ENCODE data around the gene TOR1AIP2. TPM values are rescaled to one million over a fixed set of nuclear protein-coding genes. Genes with fewer than 3 reads are reported as not detected.
"Not testable (repeated sequence)": the region's sequence is repeated elsewhere in the genome, so short reads cannot be mapped to it uniquely, and the experiment has no call there.

The TOR1AIP2 gene
- total and polyA plus RNA-seq, 7 experiments from 2014 or later, result 9.5 to 64.9 (median 57.5) TPM

- H3K9me3 Mint-ChIP-seq, result no peaks in the 10 kb centered on the region
- no peak overlapping the region for H3K4me3 ChIP-seq (ENCODE audit: low read length)
- no peaks in the 10 kb centered on the region for H3K9me3 ChIP-seq (ENCODE audit: control insufficient read depth in 2 of 3, low read length in 3 of 3)
- peaks cover 0 to 6% (median 0%) of the 10 kb centered on the region in 5 donors for H3K27me3 Mint-ChIP-seq
- no peak overlapping the region for H3K27ac ChIP-seq (ENCODE audit: low read depth, low read length)
- peaks cover 0 to 6% (median 5%) of the 10 kb centered on the region in 7 donors for H3K4me1 Mint-ChIP-seq
- ChIA-PET POLR2A (no interaction called here), CTCF (interaction anchor here (1.2 to 17.1 kb wide), 2 partner anchors 9 to 99 kb away, joined by 3 to 376 read pairs; no protein-coding TSS in a partner anchor)
- H3K27me3 ChIP-seq (ENCODE audit: control insufficient read depth in 2 of 2, insufficient read depth in 2 of 2, low read length in 2 of 2), result no peaks in the 10 kb centered on the region
- H3K36me3 Mint-ChIP-seq, result no peaks in the 10 kb centered on the region
- no peaks in the 10 kb centered on the region for H3K36me3 ChIP-seq (ENCODE audit: control insufficient read depth in 2 of 3, insufficient read depth in 3 of 3, low read length in 3 of 3)
- intact Hi-C loops (cut with micrococcal nuclease), result no loop called here
- peak overlapping the region in 2 of 9 donors; percentile 21 to 70 for H3K27ac Mint-ChIP-seq
- H3K4me1 ChIP-seq (ENCODE audit: control insufficient read depth in 2 of 2, insufficient read depth in 2 of 2, low read length in 2 of 2), result peaks cover 0 to 4% of the 10 kb centered on the region in 2 donors
- DNase-seq (no peak), ATAC-seq (no peak)
- no peak overlapping the region for H3K4me3 Mint-ChIP-seq
Observed at GRCh38 chr1:179805291-179806195, 72.1 kb downstream of the TOR1AIP2 start.

DNA sequence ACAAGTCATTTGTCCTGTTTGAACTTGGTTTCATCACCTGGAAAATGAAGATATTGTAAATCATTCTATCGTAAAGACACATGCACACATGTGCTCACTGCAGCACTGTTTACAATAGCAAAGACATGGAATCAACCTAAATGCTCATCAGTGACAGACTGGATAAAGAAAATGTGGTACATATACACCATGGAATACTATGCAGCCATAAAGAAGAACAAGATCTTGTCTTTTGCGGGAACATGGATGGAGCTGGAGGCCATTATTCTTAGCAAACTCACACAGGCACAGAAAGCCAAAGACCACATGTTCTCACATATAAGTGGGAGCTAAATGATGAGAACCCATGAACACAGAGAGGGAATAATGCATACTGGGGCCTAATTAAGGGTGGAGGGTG lies 73.2 kb downstream of the TOR1AIP2 start:
- H3K36me3 Mint-ChIP-seq; H3K27me3 Mint-ChIP-seq; H3K4me3 Mint-ChIP-seq; ATAC-seq; H3K27ac Mint-ChIP-seq; H3K27ac ChIP-seq (ENCODE audit: low read depth, low read length); CTCF ChIA-PET; H3K4me1 ChIP-seq (ENCODE audit: control insufficient read depth in 2 of 2, insufficient read depth in 2 of 2, low read length in 2 of 2); intact Hi-C loops (cut with micrococcal nuclease); H3K27me3 ChIP-seq (ENCODE audit: control insufficient read depth in 2 of 2, insufficient read depth in 2 of 2, low read length in 2 of 2); DNase-seq; H3K4me3 ChIP-seq (ENCODE audit: low read length); H3K36me3 ChIP-seq (ENCODE audit: control insufficient read depth in 2 of 3, insufficient read depth in 3 of 3, low read length in 3 of 3); H3K9me3 Mint-ChIP-seq; POLR2A ChIA-PET; H3K4me1 Mint-ChIP-seq; H3K9me3 ChIP-seq (ENCODE audit: control insufficient read depth in 2 of 3, low read length in 3 of 3): not testable (repeated sequence)

DNA sequence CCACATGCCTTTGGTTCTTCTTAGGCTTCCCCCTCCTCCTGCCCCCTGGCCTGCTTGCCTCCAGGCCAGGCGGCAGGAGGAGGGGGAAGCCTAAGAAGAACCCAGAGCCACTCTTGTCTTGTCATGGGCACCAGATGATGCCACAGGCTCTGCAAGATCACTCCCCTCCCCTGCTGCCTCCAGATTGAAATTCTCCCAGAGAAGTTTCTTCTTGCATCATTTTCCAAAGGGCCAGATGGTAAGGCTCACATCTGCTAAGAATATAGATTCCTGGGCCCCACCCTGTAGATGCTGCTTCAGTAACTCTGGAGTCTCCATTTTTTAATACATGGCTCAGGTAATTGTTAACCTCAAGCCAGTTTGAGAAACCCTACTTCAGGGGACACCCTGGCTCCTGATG lies 73.7 kb downstream of the TOR1AIP2 start:
- H3K9me3 Mint-ChIP-seq, result no peaks in the 10 kb centered on the region
- intact Hi-C loops (cut with micrococcal nuclease), result no loop called here

DNA sequence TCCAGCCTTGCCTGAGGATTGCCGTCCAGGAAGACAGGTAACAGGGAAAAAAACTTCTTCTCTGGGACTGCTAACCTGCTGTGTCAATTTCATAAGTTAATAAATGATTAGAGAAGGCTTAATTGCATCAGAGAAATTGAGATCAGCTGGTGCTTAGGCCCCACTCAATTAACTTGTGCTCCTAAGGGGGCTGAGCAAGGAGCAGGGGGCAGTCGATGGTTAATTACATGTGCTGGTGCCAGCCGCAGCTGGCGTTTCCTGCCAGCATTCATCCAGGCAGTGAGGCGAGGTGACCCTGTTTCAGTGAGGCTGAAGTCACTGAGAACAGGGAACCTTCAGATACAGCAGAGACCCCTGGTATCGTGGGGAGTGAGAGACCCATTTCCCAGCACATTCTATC lies 74.5 kb downstream of the TOR1AIP2 start:
- H3K4me1 ChIP-seq (ENCODE audit: control insufficient read depth in 2 of 2, insufficient read depth in 2 of 2, low read length in 2 of 2), result no peaks in the 10 kb centered on the region
- H3K4me3 ChIP-seq (ENCODE audit: low read length), result no peak overlapping the region
- ChIA-PET POLR2A (no interaction called here), CTCF (no interaction called here)
- H3K9me3 ChIP-seq (ENCODE audit: control insufficient read depth in 2 of 3, low read length in 3 of 3), result no peaks in the 10 kb centered on the region
- Mint-ChIP-seq H3K4me1 (no peaks in the 10 kb centered on the region), H3K36me3 (no peaks in the 10 kb centered on the region), H3K27ac (no peak overlapping the region), H3K9me3 (no peaks in the 10 kb centered on the region), H3K27me3 (peaks cover 0 to 6% (median 0%) of the 10 kb centered on the region in 5 donors), H3K4me3 (no peak overlapping the region)
- no peaks in the 10 kb centered on the region for H3K36me3 ChIP-seq (ENCODE audit: control insufficient read depth in 2 of 3, insufficient read depth in 3 of 3, low read length in 3 of 3)
- intact Hi-C loops (cut with micrococcal nuclease), result no loop called here
- ATAC-seq (no peak), DNase-seq (no peak)
- H3K27ac ChIP-seq (ENCODE audit: low read depth, low read length), result no peak overlapping the region
- no peaks in the 10 kb centered on the region for H3K27me3 ChIP-seq (ENCODE audit: control insufficient read depth in 2 of 2, insufficient read depth in 2 of 2, low read length in 2 of 2)

More for the DNA sequence above, 73.7 kb downstream of the TOR1AIP2 start:
- no peaks in the 10 kb centered on the region for H3K4me1 ChIP-seq (ENCODE audit: control insufficient read depth in 2 of 2, insufficient read depth in 2 of 2, low read length in 2 of 2)
- DNase-seq (no peak), ATAC-seq (no peak)
- no peaks in the 10 kb centered on the region for H3K36me3 ChIP-seq (ENCODE audit: control insufficient read depth in 2 of 3, insufficient read depth in 3 of 3, low read length in 3 of 3)
- Mint-ChIP-seq H3K4me3 (no peak overlapping the region), H3K4me1 (no peaks in the 10 kb centered on the region), H3K36me3 (no peaks in the 10 kb centered on the region), H3K27ac (no peak overlapping the region), H3K27me3 (peaks cover 0 to 6% (median 0%) of the 10 kb centered on the region in 5 donors)
- no peaks in the 10 kb centered on the region for H3K27me3 ChIP-seq (ENCODE audit: control insufficient read depth in 2 of 2, insufficient read depth in 2 of 2, low read length in 2 of 2)
- H3K27ac ChIP-seq (ENCODE audit: low read depth, low read length), result no peak overlapping the region
- ChIA-PET CTCF (no interaction called here), POLR2A (no interaction called here)
- no peaks in the 10 kb centered on the region for H3K9me3 ChIP-seq (ENCODE audit: control insufficient read depth in 2 of 3, low read length in 3 of 3)
- H3K4me3 ChIP-seq (ENCODE audit: low read length), result no peak overlapping the region

GRCh38 chr1:179800481-179800880 lies 77.1 kb downstream of the TOR1AIP2 start:
- Mint-ChIP-seq H3K27ac (no peak overlapping the region), H3K4me1 (no peaks in the 10 kb centered on the region)

GRCh38 chr1:179798864-179799516 lies 78.6 kb downstream of the TOR1AIP2 start:
- Histone ChIP-seq H3K36me3 (ENCODE audit: control insufficient read depth in 2 of 3, insufficient read depth in 3 of 3, low read length in 3 of 3) (no peaks in the 10 kb centered on the region), H3K9me3 (ENCODE audit: control insufficient read depth in 2 of 3, low read length in 3 of 3) (no peaks in the 10 kb centered on the region), H3K27me3 (ENCODE audit: control insufficient read depth in 2 of 2, insufficient read depth in 2 of 2, low read length in 2 of 2) (no peaks in the 10 kb centered on the region), H3K4me3 (ENCODE audit: low read length) (no peak overlapping the region), H3K27ac (ENCODE audit: low read depth, low read length) (no peak overlapping the region), H3K4me1 (ENCODE audit: control insufficient read depth in 2 of 2, insufficient read depth in 2 of 2, low read length in 2 of 2) (no peaks in the 10 kb centered on the region)
- CTCF ChIA-PET, result interaction anchor here (1.3 kb wide), 1 partner anchor 11 kb away, joined by 5 read pairs; no protein-coding TSS in a partner anchor
- no peaks in the 10 kb centered on the region for H3K9me3 Mint-ChIP-seq
- H3K27ac Mint-ChIP-seq, result no peak overlapping the region
- intact Hi-C loops (cut with micrococcal nuclease), result no loop called here
- ATAC-seq (no peak), DNase-seq (no peak)
- peaks cover 0 to 2% (median 0%) of the 10 kb centered on the region in 7 donors for H3K4me1 Mint-ChIP-seq
- peaks cover 0 to 8% (median 0%) of the 10 kb centered on the region in 5 donors for H3K27me3 Mint-ChIP-seq
- POLR2A ChIA-PET, result no interaction called here
- H3K36me3 Mint-ChIP-seq, result no peaks in the 10 kb centered on the region
- no peak overlapping the region for H3K4me3 Mint-ChIP-seq

More at GRCh38 chr1:179800481-179800880, 77.1 kb downstream of the TOR1AIP2 start:
- H3K27me3 Mint-ChIP-seq, result peaks cover 0 to 6% (median 0%) of the 10 kb centered on the region in 5 donors
- DNase-seq (no peak), ATAC-seq (no peak)
- ChIA-PET CTCF (no interaction called here), POLR2A (no interaction called here)
- no peaks in the 10 kb centered on the region for H3K9me3 Mint-ChIP-seq
- Histone ChIP-seq H3K27ac (ENCODE audit: low read depth, low read length) (no peak overlapping the region), H3K4me1 (ENCODE audit: control insufficient read depth in 2 of 2, insufficient read depth in 2 of 2, low read length in 2 of 2) (no peaks in the 10 kb centered on the region), H3K4me3 (ENCODE audit: low read length) (no peak overlapping the region), H3K36me3 (ENCODE audit: control insufficient read depth in 2 of 3, insufficient read depth in 3 of 3, low read length in 3 of 3) (no peaks in the 10 kb centered on the region), H3K9me3 (ENCODE audit: control insufficient read depth in 2 of 3, low read length in 3 of 3) (no peaks in the 10 kb centered on the region), H3K27me3 (ENCODE audit: control insufficient read depth in 2 of 2, insufficient read depth in 2 of 2, low read length in 2 of 2) (no peaks in the 10 kb centered on the region)
- no peaks in the 10 kb centered on the region for H3K36me3 Mint-ChIP-seq
- H3K4me3 Mint-ChIP-seq, result no peak overlapping the region
- intact Hi-C loops (cut with micrococcal nuclease), result no loop called here

Measured in naive thymus-derived CD4-positive, alpha-beta T cell (primary cell).